Endodermal cell (in vitro differentiated cells): ENCODE measurements around the gene LGALS3. TPM values are rescaled to one million over a fixed set of nuclear protein-coding genes. Genes with fewer than 3 reads are reported as not detected.

Experiments used
- DNase-seq: peaks from one replicate; pipeline ENCODE4 v3.0.0-alpha.2; 2017
- H3K27ac ChIP-seq: 2 replicates; pipeline ENCODE4 v1.5.1; 2013; ENCODE audit warnings: mild to moderate bottlenecking, low read depth, low read length, moderate library complexity
- H3K27me3 ChIP-seq: 2 replicates; pipeline ENCODE4 v1.6.1; 2013; ENCODE audit warnings: mild to moderate bottlenecking, low read length, moderate library complexity; ENCODE audit not compliant: insufficient read depth, control insufficient read depth, poor library complexity, severe bottlenecking
- H3K36me3 ChIP-seq: 2 replicates; pipeline ENCODE4 v1.7.0; 2013; ENCODE audit warnings: mild to moderate bottlenecking, low read length, moderate library complexity; ENCODE audit not compliant: control insufficient read depth, insufficient read depth
- H3K4me1 ChIP-seq: one replicate; pipeline ENCODE4 v1.7.0; 2013; ENCODE audit warnings: low read length; ENCODE audit not compliant: control insufficient read depth, insufficient read depth
- H3K4me3 ChIP-seq: 2 replicates; pipeline ENCODE4 v1.5.1; 2013; ENCODE audit warnings: mild to moderate bottlenecking, low read length, moderate library complexity
- H3K9ac ChIP-seq: 2 replicates; pipeline ENCODE4 v1.6.1; 2013; ENCODE audit warnings: mild to moderate bottlenecking, low read length, moderate library complexity; ENCODE audit not compliant: poor library complexity, severe bottlenecking; ENCODE audit errors: extremely low read depth
- H3K9me3 ChIP-seq: 2 replicates; pipeline ENCODE4 v1.6.1; 2013; ENCODE audit warnings: mild to moderate bottlenecking, low read length, moderate library complexity; ENCODE audit not compliant: control insufficient read depth
- H3K27ac Mint-ChIP-seq: 2 replicates; pipeline ENCODE4 v1.8.0; 2020; ENCODE audit warnings: mixed read lengths
- H3K27me3 Mint-ChIP-seq: 2 replicates; pipeline ENCODE4 v1.8.0; 2021; ENCODE audit warnings: mild to moderate bottlenecking, mixed read lengths; ENCODE audit not compliant: insufficient read depth
- H3K36me3 Mint-ChIP-seq: 2 replicates; pipeline ENCODE4 v1.8.0; 2020; ENCODE audit warnings: low read depth, mixed read lengths
- H3K4me1 Mint-ChIP-seq: 2 replicates; pipeline ENCODE4 v1.8.0; 2020; ENCODE audit warnings: mixed read lengths
- H3K4me3 Mint-ChIP-seq: 2 replicates; pipeline ENCODE4 v1.8.0; 2020; ENCODE audit warnings: mild to moderate bottlenecking, moderate library complexity, mixed read lengths
- H3K9me3 Mint-ChIP-seq: 2 replicates; pipeline ENCODE4 v1.8.0; 2020; ENCODE audit warnings: mild to moderate bottlenecking, mixed read lengths
- WGBS, 2 experiments: methylation state at CpG; one replicate each; pipeline versions ENCODE4 v1.1.5 to v1.1.7; 2013; ENCODE audit warnings: missing lambda C conversion rate in 2 of 2, mixed read lengths in 1 of 2; ENCODE audit not compliant: insufficient coverage in 1 of 2, insufficient read length in 1 of 2; 5-methylcytosine and 5-hydroxymethylcytosine counted together
- total RNA-seq, 2 donors: library from RNA; stranded (reverse); fragmentation: NEBNext Ultra II Directional in 1 of 2; extraction: Animal tissue kit (Norgen Biotek cat#: 25700) in 1 of 2; gene quantifications; 2 replicates in 1 of 2; 3 replicates in 1 of 2; pipeline ENCODE4 v1.2.1, GENCODE V29; 2021
- TF ChIP-seq, protein P1 (sequence below): fragments of 200-600 bp; sonication (generic); conservative IDR thresholded peaks from 2 replicates; pipeline ENCODE4 v1.5.0; 2021; ENCODE audit warnings: antibody characterized with exemption, mild to moderate bottlenecking

LGALS3 gene
- total RNA-seq, 2 donors from 2014 or later, result 1.0 to 2.0 TPM

DNA sequence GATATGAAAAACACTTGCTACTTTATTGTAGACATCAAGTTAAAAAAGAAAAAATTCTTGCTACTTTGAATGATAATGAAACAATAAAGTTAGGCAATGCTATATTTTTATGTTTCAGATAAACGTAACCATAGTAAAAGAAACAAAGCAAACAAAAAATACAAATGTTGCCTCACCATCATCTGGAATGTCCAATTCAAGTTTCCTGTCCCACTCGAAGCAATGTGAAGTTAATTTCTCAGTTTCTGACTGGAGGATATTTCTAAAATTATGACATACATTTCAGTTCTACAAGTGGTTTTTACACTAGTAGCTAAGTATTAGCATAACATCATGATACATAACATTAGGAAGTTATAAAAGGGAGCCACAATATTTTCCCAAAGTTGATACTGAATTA lies 41.5 kb downstream of the LGALS3 start:
- H3K4me1 ChIP-seq, result no peaks in the 10 kb centered on the region
- H3K4me3 Mint-ChIP-seq, result no peak overlapping the region
- no peak overlapping the region for H3K9ac ChIP-seq
- no peaks in the 10 kb centered on the region for H3K27me3 ChIP-seq
- H3K4me3 ChIP-seq, result no peak overlapping the region
- H3K27ac ChIP-seq, result no peak overlapping the region
- H3K27ac Mint-ChIP-seq, result no peak overlapping the region
- TF ChIP-seq, protein P1, sequence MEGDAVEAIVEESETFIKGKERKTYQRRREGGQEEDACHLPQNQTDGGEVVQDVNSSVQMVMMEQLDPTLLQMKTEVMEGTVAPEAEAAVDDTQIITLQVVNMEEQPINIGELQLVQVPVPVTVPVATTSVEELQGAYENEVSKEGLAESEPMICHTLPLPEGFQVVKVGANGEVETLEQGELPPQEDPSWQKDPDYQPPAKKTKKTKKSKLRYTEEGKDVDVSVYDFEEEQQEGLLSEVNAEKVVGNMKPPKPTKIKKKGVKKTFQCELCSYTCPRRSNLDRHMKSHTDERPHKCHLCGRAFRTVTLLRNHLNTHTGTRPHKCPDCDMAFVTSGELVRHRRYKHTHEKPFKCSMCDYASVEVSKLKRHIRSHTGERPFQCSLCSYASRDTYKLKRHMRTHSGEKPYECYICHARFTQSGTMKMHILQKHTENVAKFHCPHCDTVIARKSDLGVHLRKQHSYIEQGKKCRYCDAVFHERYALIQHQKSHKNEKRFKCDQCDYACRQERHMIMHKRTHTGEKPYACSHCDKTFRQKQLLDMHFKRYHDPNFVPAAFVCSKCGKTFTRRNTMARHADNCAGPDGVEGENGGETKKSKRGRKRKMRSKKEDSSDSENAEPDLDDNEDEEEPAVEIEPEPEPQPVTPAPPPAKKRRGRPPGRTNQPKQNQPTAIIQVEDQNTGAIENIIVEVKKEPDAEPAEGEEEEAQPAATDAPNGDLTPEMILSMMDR, result no peak
- no peaks in the 10 kb centered on the region for H3K4me1 Mint-ChIP-seq
- peaks cover 68% of the 10 kb centered on the region for H3K36me3 ChIP-seq
- H3K36me3 Mint-ChIP-seq, result peaks cover 55% of the 10 kb centered on the region
- H3K9me3 ChIP-seq, result no peaks in the 10 kb centered on the region
- no peaks in the 10 kb centered on the region for H3K27me3 Mint-ChIP-seq
- no peaks in the 10 kb centered on the region for H3K9me3 Mint-ChIP-seq
- 88 to 100% methylated on average over 1 to 2 of the region's 2 CpGs for WGBS, 2 experiments
- no peak for DNase-seq

DNA sequence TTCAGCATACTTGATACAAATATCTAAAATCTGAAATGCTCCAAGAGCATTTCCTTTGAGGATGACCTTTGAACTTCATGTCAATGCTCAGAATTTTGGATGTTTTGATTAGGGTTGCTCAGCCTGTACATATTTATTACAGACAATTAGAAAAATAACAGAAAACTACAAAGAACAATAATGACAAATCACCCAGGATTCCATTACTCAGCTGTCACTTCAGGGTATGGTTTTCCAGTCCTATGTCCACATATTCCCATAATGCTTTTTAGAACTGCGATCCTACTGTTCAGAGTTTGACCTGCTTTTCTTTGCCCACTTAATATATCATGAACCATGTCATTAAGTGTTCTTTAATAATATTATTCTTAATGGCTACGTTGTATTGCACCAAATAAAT lies 51.0 kb downstream of the LGALS3 start:
- no peak overlapping the region for H3K27ac ChIP-seq
- DNase-seq, result no peak
- Mint-ChIP-seq H3K27ac (no peak overlapping the region), H3K4me1 (peaks cover 6% of the 10 kb centered on the region), H3K9me3 (no peaks in the 10 kb centered on the region), H3K27me3 (no peaks in the 10 kb centered on the region), H3K36me3 (peaks cover 55% of the 10 kb centered on the region), H3K4me3 (no peak overlapping the region)
- TF ChIP-seq, protein P1, result no peak
- H3K27me3 ChIP-seq, result no peaks in the 10 kb centered on the region
- no peaks in the 10 kb centered on the region for H3K9me3 ChIP-seq
- WGBS, 2 experiments, result 80 to 97% methylated on average over 1 to 2 of the region's 2 CpGs
- H3K4me3 ChIP-seq, result no peak overlapping the region
- H3K36me3 ChIP-seq, result peaks cover 81% of the 10 kb centered on the region
- H3K4me1 ChIP-seq, result no peaks in the 10 kb centered on the region
- H3K9ac ChIP-seq, result no peak overlapping the region

DNA sequence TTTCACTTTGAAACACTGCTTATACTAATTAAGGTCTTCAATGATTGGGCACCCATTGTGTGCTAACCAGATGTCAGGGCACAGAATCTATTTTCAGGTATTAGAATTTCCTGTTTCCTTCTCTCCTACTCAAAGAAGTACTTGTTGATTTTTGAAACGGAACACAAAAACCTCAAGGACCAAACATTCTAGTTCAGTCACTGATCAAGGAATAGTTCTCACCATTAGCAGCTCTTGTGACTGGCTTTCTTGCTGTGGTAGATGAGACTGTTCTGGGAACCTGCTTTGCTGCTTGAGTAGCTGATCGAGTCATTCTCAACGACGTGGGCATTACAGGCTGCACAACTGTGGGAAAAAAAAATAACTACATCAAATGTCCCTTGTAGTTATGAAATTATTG lies 51.4 kb downstream of the LGALS3 start:
- Mint-ChIP-seq H3K4me1 (peaks cover 6% of the 10 kb centered on the region), H3K27me3 (no peaks in the 10 kb centered on the region), H3K27ac (no peak overlapping the region), H3K4me3 (no peak overlapping the region), H3K9me3 (no peaks in the 10 kb centered on the region), H3K36me3 (peaks cover 55% of the 10 kb centered on the region)
- H3K4me1 ChIP-seq, result no peaks in the 10 kb centered on the region
- no peak for DNase-seq
- H3K27me3 ChIP-seq, result no peaks in the 10 kb centered on the region
- TF ChIP-seq, protein P1, result no peak
- whole genome bisulfite sequencing, 2 experiments, result 93% methylated on average over 4 of the region's 4 CpGs
- H3K4me3 ChIP-seq, result no peak overlapping the region
- H3K9me3 ChIP-seq, result no peaks in the 10 kb centered on the region
- peaks cover 78% of the 10 kb centered on the region for H3K36me3 ChIP-seq
- H3K9ac ChIP-seq, result no peak overlapping the region
- H3K27ac ChIP-seq, result no peak overlapping the region
